Activated B cell treated with CpG ODN at 0.5 μM for 24 hours (primary cell): ENCODE results near the gene DRAM1. TPM values are rescaled to one million over a fixed set of nuclear protein-coding genes. Genes with fewer than 3 reads are reported as not detected.

Experiments used
- ATAC-seq: fragments of 200-7000 bp; cut with Tn5 transposase; one replicate; pipeline ENCODE4 v1.10.0; 2021; ENCODE audit warnings: low read depth, mild to moderate bottlenecking, moderate library complexity
- CTCF ChIA-PET: fragments of 350-600 bp; sonication (Branson Sonifier 250); formaldehyde crosslinking; loops from one replicate; lab custom pipeline; 2021; ENCODE audit warnings: antibody characterized with exemption; lab: Charles Lee
- POLR2A ChIA-PET: fragments of 350-600 bp; sonication (Branson Sonifier 250); formaldehyde crosslinking; loops from one replicate; lab custom pipeline; 2021; ENCODE audit warnings: antibody characterized with exemption; lab: Charles Lee
- DNase-seq: peaks from one replicate; pipeline ENCODE4 v3.0.0; 2022
- H3K27ac Mint-ChIP-seq: one replicate; pipeline ENCODE4 v1.8.0; 2020; ENCODE audit warnings: mixed read lengths
- H3K27me3 Mint-ChIP-seq: one replicate; pipeline ENCODE4 v1.8.0; 2021; ENCODE audit warnings: mixed read lengths
- H3K36me3 Mint-ChIP-seq: one replicate; pipeline ENCODE4 v1.8.0; 2021; ENCODE audit warnings: low read depth, mixed read lengths
- H3K4me1 Mint-ChIP-seq: one replicate; pipeline ENCODE4 v1.8.0; 2021; ENCODE audit warnings: mixed read lengths
- H3K4me3 Mint-ChIP-seq: one replicate; pipeline ENCODE4 v1.8.0; 2020; ENCODE audit warnings: mild to moderate bottlenecking, mixed read lengths
- H3K9me3 Mint-ChIP-seq: one replicate; pipeline ENCODE4 v1.8.0; 2020; ENCODE audit warnings: mixed read lengths
- CTCF ChIP-seq: fragments of 200-600 bp; IDR thresholded peaks from one replicate; pipeline ENCODE4 v1.8.0; 2022; ENCODE audit warnings: antibody characterized with exemption, mild to moderate bottlenecking
- intact Hi-C: fragments of 100-400 bp; cut with micrococcal nuclease; formaldehyde crosslinking; loops from one replicate; pipeline ENCODE4 v1.15.1; 2024
- total RNA-seq: library from RNA; stranded (reverse); gene quantifications from 2 replicates; pipeline ENCODE4 v1.2.3, GENCODE V29; 2022

The DRAM1 gene
- total RNA-seq, 1 donor from 2014 or later, result 11.5 TPM

GRCh38 chr12:101925935-101926334 is 48.6 kb downstream of the DRAM1 start:
- Mint-ChIP-seq H3K27me3 (no peaks in the 10 kb centered on the region), H3K4me3 (no peak overlapping the region), H3K9me3 (peaks cover 10% of the 10 kb centered on the region), H3K27ac (no peak overlapping the region), H3K4me1 (peaks cover 47% of the 10 kb centered on the region), H3K36me3 (peaks cover 9% of the 10 kb centered on the region)
- CTCF ChIA-PET, result no interaction called here
- intact Hi-C loops, result no loop called here
- no peak for DNase-seq
- POLR2A ChIA-PET, result interaction anchor here (0.7 kb wide), 3 partner anchors 8 to 130 kb away, joined by 3 to 5 read pairs (median 4); no protein-coding TSS in a partner anchor
- no peak for TF ChIP-seq CTCF
- no peak for ATAC-seq

- H3K4me3 Mint-ChIP-seq, result no peak overlapping the region
- no peaks in the 10 kb centered on the region for H3K27me3 Mint-ChIP-seq
- H3K4me1 Mint-ChIP-seq, result peaks cover 57% of the 10 kb centered on the region
- DNase-seq (no peak), ATAC-seq (no peak)
- ChIA-PET CTCF (no interaction called here), POLR2A (no interaction called here)
- H3K36me3 Mint-ChIP-seq, result peaks cover 10% of the 10 kb centered on the region
- no peak overlapping the region for H3K27ac Mint-ChIP-seq
- intact Hi-C loops, result no loop called here
- TF ChIP-seq CTCF, result no peak
- H3K9me3 Mint-ChIP-seq, result peaks cover 10% of the 10 kb centered on the region
These were observed 49.7 kb downstream of the DRAM1 start for GRCh38 chr12:101927036-101927435.

DNA sequence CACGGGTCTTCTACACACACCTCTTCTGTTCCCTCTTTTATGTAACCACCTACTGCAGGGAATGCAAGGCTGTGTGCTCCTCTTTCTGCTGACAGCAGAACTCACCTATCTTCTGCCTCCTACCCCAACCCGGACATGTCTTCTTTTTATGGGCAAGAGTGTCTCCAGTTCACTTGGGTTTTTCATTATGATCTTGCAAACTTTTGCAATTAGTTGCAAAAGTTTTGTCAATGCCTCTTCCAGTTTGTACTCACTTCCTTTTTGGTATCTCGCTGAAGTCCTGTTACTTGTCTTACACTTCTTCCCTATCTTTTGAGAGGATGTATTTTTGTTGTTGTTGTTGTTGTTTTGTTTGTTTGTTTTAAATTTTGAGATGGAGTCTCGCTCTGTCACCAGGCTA is 50.6 kb downstream of the DRAM1 start:
- intact Hi-C loops, result no loop called here
- no peak for TF ChIP-seq CTCF
- ChIA-PET CTCF (interaction anchor here (2.1 kb wide), 1 partner anchor 9 kb away, joined by 7 read pairs; no protein-coding TSS in a partner anchor), POLR2A (interaction anchor here (1.4 kb wide), 1 partner anchor 14 kb away, joined by 4 read pairs; no protein-coding TSS in a partner anchor)
- peaks cover 10% of the 10 kb centered on the region for H3K9me3 Mint-ChIP-seq
- H3K4me1 Mint-ChIP-seq, result peaks cover 60% of the 10 kb centered on the region
- no peaks in the 10 kb centered on the region for H3K27me3 Mint-ChIP-seq
- H3K27ac Mint-ChIP-seq, result peak overlapping the region; percentile 56
- H3K4me3 Mint-ChIP-seq, result no peak overlapping the region
- DNase-seq, result no peak
- ATAC-seq, result no peak
- peaks cover 10% of the 10 kb centered on the region for H3K36me3 Mint-ChIP-seq

DNA sequence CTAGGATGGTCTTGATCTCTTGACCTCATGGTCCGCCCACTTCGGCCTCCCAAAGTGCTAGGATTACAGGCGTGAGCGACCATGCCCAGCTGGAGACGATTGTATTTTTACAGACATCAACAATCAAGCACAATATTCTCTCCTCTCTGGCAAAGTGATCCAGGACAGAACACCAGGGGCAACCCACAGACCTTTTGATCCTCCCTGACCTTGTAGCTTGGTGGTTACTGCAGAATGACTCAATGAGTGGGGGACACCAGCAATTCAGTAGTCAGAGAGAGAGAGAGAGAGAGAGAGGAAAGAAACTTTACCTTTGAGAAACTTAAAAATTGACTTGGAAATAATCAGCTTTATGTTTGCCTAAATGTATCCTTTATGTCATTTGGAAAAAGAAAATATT is 51.2 kb downstream of the DRAM1 start:
- H3K36me3 Mint-ChIP-seq, result peaks cover 10% of the 10 kb centered on the region
- peak overlapping the region; percentile 66 for H3K27ac Mint-ChIP-seq
- H3K4me1 Mint-ChIP-seq, result peaks cover 60% of the 10 kb centered on the region
- H3K27me3 Mint-ChIP-seq, result no peaks in the 10 kb centered on the region
- peaks cover 10% of the 10 kb centered on the region for H3K9me3 Mint-ChIP-seq
- ChIA-PET POLR2A (interaction anchor here (0.9 to 1.4 kb wide), 3 partner anchors 14 to 133 kb away, joined by 3 to 4 read pairs (median 3); partner anchors contain the start of gene WASHC3), CTCF (interaction anchor here (0.7 to 2.1 kb wide), 2 partner anchors 10 to 110 kb away, joined by 4 to 7 read pairs; no protein-coding TSS in a partner anchor)
- intact Hi-C loops, result no loop called here
- H3K4me3 Mint-ChIP-seq, result no peak overlapping the region
- no peak for TF ChIP-seq CTCF
- ATAC-seq (no peak), DNase-seq (no peak)

- ChIA-PET POLR2A (interaction anchor here (0.9 to 1.4 kb wide), 4 partner anchors 13 to 132 kb away, joined by 3 to 4 read pairs (median 3); partner anchors contain the start of gene WASHC3), CTCF (interaction anchor here (0.7 to 2.1 kb wide), 3 partner anchors 11 to 111 kb away, joined by 3 to 7 read pairs (median 4); no protein-coding TSS in a partner anchor)
- Mint-ChIP-seq H3K36me3 (peaks cover 8% of the 10 kb centered on the region), H3K9me3 (peaks cover 10% of the 10 kb centered on the region), H3K4me3 (peak overlapping the region; percentile 46), H3K27ac (peak overlapping the region; percentile 64), H3K4me1 (peaks cover 69% of the 10 kb centered on the region), H3K27me3 (no peaks in the 10 kb centered on the region)
- ATAC-seq, result no peak
- no peak for DNase-seq
- intact Hi-C loops, result loop anchor here (5.0 to 10.0 kb wide), 2 partner anchors 295 to 522 kb away; partner anchors contain the start of gene ARL1
- no peak for TF ChIP-seq CTCF
These were observed 52.1 kb downstream of the DRAM1 start for GRCh38 chr12:101929365-101930041.
